Measurements from ENCODE around the gene CYTH1.

DNA sequence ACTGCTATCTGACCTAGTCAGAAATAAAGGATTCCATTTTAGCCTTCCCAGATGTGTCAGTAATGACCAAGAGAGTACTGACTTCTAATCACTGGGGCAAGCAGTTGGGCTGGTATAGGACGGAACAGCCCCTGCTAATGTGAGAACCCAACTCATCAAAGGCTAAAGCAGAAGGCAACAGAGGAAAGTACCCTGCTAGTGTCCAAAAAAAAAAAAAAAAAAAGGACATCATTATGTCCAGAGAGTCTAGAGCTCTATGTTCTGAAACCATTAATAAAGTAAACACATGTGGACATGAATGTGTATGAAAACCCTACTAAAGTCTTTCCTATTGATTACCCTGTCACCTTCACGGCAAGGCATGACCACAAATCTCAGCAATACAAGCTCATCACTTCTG is 85.0 kb downstream of the CYTH1 start:
- TF ChIP-seq CTCF (IDR thresholded peaks at IDR 0.05 in 8 of 11, conservative IDR thresholded peaks at IDR 0.05 in 3 of 11), result no peak
- TF ChIP-seq POLR2A (IDR thresholded peaks at IDR 0.05), result no peak
- no peak for TF ChIP-seq POLR2AphosphoS5 (IDR thresholded peaks at IDR 0.05)

Data from spleen (tissue), 7 donors.